Measurements from ENCODE around the gene MCC.
A peak's percentile ranks its signal among the peaks of the same experiment; 100 is the strongest.

The MCC gene

DNA sequence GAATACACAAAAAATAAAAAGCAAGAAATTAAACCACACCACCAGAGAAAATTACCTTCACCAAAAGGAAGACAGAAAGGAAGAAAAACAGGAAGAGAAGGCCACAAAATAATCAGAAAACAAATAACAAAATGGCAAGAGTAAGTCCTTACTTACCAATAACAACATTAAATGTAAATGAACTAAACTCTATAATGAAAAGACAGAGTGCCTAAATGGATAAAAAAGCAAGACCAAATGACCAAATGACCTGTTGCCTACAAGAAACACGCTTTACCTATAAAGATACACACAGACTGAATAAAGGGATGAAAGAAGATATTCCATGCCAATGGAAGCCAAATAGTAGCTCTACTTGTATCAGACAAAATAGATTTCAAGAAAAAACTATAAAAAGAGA is 140.7 kb downstream of the MCC start:
- H4K5ac ChIP-seq (ENCODE audit: low read length): no peak overlapping the region
- no peak overlapping the region for H3K23ac ChIP-seq (ENCODE audit: low read length)
- no peak overlapping the region for H3K4ac ChIP-seq (ENCODE audit: low read depth, low read length)
- H2BK15ac ChIP-seq (replicated peaks; ENCODE audit: low read depth): no peak overlapping the region
- no peaks in the 10 kb centered on the region for H3K4me1 ChIP-seq (ENCODE audit: control insufficient read depth, low read depth, low read length)
- H2BK120ac ChIP-seq (ENCODE audit: low read depth, low read length): no peak overlapping the region
- no peaks in the 10 kb centered on the region for H3K27me3 ChIP-seq (ENCODE audit: insufficient read depth, low read length, poor library complexity)
- no peak overlapping the region for H3K9ac ChIP-seq (ENCODE audit: low read length)
- H3K27ac ChIP-seq (ENCODE audit: low read depth, low read length): no peak overlapping the region
- no peaks in the 10 kb centered on the region for H3K79me2 ChIP-seq (ENCODE audit: control insufficient read depth, insufficient read depth, low read length)
- H3K79me1 ChIP-seq (ENCODE audit: low read length): no peaks in the 10 kb centered on the region
- H3K18ac ChIP-seq (ENCODE audit: low read length): no peak overlapping the region
- no CpG with 5 or more reads among the region's 1 CpG for WGBS (ENCODE audit: extremely low coverage, insufficient coverage, low lambda C conversion rate)
- no peak overlapping the region for H3K4me3 ChIP-seq (ENCODE audit: low read length)
- no peak overlapping the region for H4K8ac ChIP-seq (ENCODE audit: low read depth, low read length)
- H2BK5ac ChIP-seq (ENCODE audit: low read length): no peak overlapping the region
- no peak overlapping the region for H3K56ac ChIP-seq (ENCODE audit: low read length)
- H3K36me3 ChIP-seq (ENCODE audit: control insufficient read depth, insufficient read depth, low read length): no peaks in the 10 kb centered on the region
- DNase-seq: no peak
- no peak overlapping the region for H2AK5ac ChIP-seq (ENCODE audit: low read length)
- no peak overlapping the region for H3K4me2 ChIP-seq (ENCODE audit: low read length)

- Histone ChIP-seq H3K18ac (ENCODE audit: low read length) (no peak overlapping the region), H3K27ac (ENCODE audit: low read depth, low read length) (no peak overlapping the region), H3K79me1 (ENCODE audit: low read length) (no peaks in the 10 kb centered on the region), H3K9ac (ENCODE audit: low read length) (no peak overlapping the region), H2BK120ac (ENCODE audit: low read depth, low read length) (no peak overlapping the region), H3K4me1 (ENCODE audit: control insufficient read depth, low read depth, low read length) (no peaks in the 10 kb centered on the region), H2AK5ac (ENCODE audit: low read length) (no peak overlapping the region), H3K27me3 (ENCODE audit: insufficient read depth, low read length, poor library complexity) (no peaks in the 10 kb centered on the region), H3K56ac (ENCODE audit: low read length) (no peak overlapping the region), H4K5ac (ENCODE audit: low read length) (no peak overlapping the region), H4K8ac (ENCODE audit: low read depth, low read length) (no peak overlapping the region), H3K79me2 (ENCODE audit: control insufficient read depth, insufficient read depth, low read length) (no peaks in the 10 kb centered on the region), H3K23ac (ENCODE audit: low read length) (no peak overlapping the region), H3K4me2 (ENCODE audit: low read length) (no peak overlapping the region), H3K36me3 (ENCODE audit: control insufficient read depth, insufficient read depth, low read length) (no peaks in the 10 kb centered on the region), H2BK15ac (replicated peaks; ENCODE audit: low read depth) (no peak overlapping the region), H3K4ac (ENCODE audit: low read depth, low read length) (no peak overlapping the region), H3K4me3 (ENCODE audit: low read length) (no peak overlapping the region), H2BK5ac (ENCODE audit: low read length) (no peak overlapping the region)
- no peak for DNase-seq
- no CpG with 5 or more reads among the region's 5 CpGs for WGBS (ENCODE audit: extremely low coverage, insufficient coverage, low lambda C conversion rate)
Observed at GRCh38 chr5:113344973-113345940, 143.0 kb downstream of the MCC start.

GRCh38 chr5:113343343-113343742 is 144.9 kb downstream of the MCC start:
- H3K27me3 ChIP-seq (ENCODE audit: insufficient read depth, low read length, poor library complexity): no peaks in the 10 kb centered on the region
- no peak overlapping the region for H2BK15ac ChIP-seq (replicated peaks; ENCODE audit: low read depth)
- no CpG with 5 or more reads among the region's 3 CpGs for WGBS (ENCODE audit: extremely low coverage, insufficient coverage, low lambda C conversion rate)
- no peaks in the 10 kb centered on the region for H3K4me1 ChIP-seq (ENCODE audit: control insufficient read depth, low read depth, low read length)
- H3K4ac ChIP-seq (ENCODE audit: low read depth, low read length): no peak overlapping the region
- no peak overlapping the region for H3K18ac ChIP-seq (ENCODE audit: low read length)
- no peak overlapping the region for H3K23ac ChIP-seq (ENCODE audit: low read length)
- no peak overlapping the region for H3K56ac ChIP-seq (ENCODE audit: low read length)
- no peak overlapping the region for H4K8ac ChIP-seq (ENCODE audit: low read depth, low read length)
- H2BK5ac ChIP-seq (ENCODE audit: low read length): no peak overlapping the region
- no peak for DNase-seq
- no peak overlapping the region for H3K4me3 ChIP-seq (ENCODE audit: low read length)
- H2AK5ac ChIP-seq (ENCODE audit: low read length): no peak overlapping the region
- no peak overlapping the region for H3K4me2 ChIP-seq (ENCODE audit: low read length)
- no peak overlapping the region for H4K5ac ChIP-seq (ENCODE audit: low read length)
- no peak overlapping the region for H3K27ac ChIP-seq (ENCODE audit: low read depth, low read length)
- H3K79me2 ChIP-seq (ENCODE audit: control insufficient read depth, insufficient read depth, low read length): no peaks in the 10 kb centered on the region
- H3K36me3 ChIP-seq (ENCODE audit: control insufficient read depth, insufficient read depth, low read length): no peaks in the 10 kb centered on the region
- H3K9ac ChIP-seq (ENCODE audit: low read length): no peak overlapping the region
- H2BK120ac ChIP-seq (ENCODE audit: low read depth, low read length): no peak overlapping the region
- no peaks in the 10 kb centered on the region for H3K79me1 ChIP-seq (ENCODE audit: low read length)

DNA sequence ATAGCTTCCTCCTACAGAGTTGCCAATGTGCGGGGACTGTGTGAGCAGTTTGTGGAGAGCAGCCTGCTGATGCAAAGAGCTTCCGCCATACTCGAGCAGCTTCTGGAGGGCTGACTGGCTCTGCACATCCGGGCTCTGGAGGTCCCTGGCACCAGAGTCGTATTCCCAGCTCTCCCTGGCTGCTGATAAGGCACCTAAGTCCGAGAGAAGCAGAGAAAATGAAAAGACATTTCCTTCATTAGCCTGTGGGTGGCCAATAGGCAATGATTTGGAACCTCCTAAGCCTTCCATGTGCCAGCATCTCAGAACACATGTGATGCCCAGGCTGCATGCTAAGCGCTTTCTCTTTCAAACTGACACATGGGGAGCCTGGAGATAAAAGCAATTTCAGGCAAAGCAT is 147.7 kb downstream of the MCC start:
- no CpG with 5 or more reads among the region's 7 CpGs for WGBS (ENCODE audit: extremely low coverage, insufficient coverage, low lambda C conversion rate)
- Histone ChIP-seq H3K27ac (ENCODE audit: low read depth, low read length) (no peak overlapping the region), H3K79me1 (ENCODE audit: low read length) (no peaks in the 10 kb centered on the region), H2AK5ac (ENCODE audit: low read length) (no peak overlapping the region), H3K56ac (ENCODE audit: low read length) (no peak overlapping the region), H3K79me2 (ENCODE audit: control insufficient read depth, insufficient read depth, low read length) (no peaks in the 10 kb centered on the region), H2BK5ac (ENCODE audit: low read length) (no peak overlapping the region), H3K23ac (ENCODE audit: low read length) (no peak overlapping the region), H3K9ac (ENCODE audit: low read length) (no peak overlapping the region), H3K4me2 (ENCODE audit: low read length) (no peak overlapping the region), H3K4me3 (ENCODE audit: low read length) (no peak overlapping the region), H2BK120ac (ENCODE audit: low read depth, low read length) (no peak overlapping the region), H4K5ac (ENCODE audit: low read length) (no peak overlapping the region), H3K27me3 (ENCODE audit: insufficient read depth, low read length, poor library complexity) (no peaks in the 10 kb centered on the region), H4K8ac (ENCODE audit: low read depth, low read length) (no peak overlapping the region), H2BK15ac (replicated peaks; ENCODE audit: low read depth) (no peak overlapping the region), H3K4me1 (ENCODE audit: control insufficient read depth, low read depth, low read length) (no peaks in the 10 kb centered on the region), H3K18ac (ENCODE audit: low read length) (no peak overlapping the region), H3K4ac (ENCODE audit: low read depth, low read length) (no peak overlapping the region), H3K36me3 (ENCODE audit: control insufficient read depth, insufficient read depth, low read length) (no peaks in the 10 kb centered on the region)
- DNase-seq: peak; percentile 54

GRCh38 chr5:113338628-113339027 is 149.6 kb downstream of the MCC start:
- Histone ChIP-seq H3K9ac (ENCODE audit: low read length) (no peak overlapping the region), H3K4me2 (ENCODE audit: low read length) (no peak overlapping the region), H3K4me3 (ENCODE audit: low read length) (no peak overlapping the region), H3K27me3 (ENCODE audit: insufficient read depth, low read length, poor library complexity) (no peaks in the 10 kb centered on the region), H4K5ac (ENCODE audit: low read length) (no peak overlapping the region), H3K36me3 (ENCODE audit: control insufficient read depth, insufficient read depth, low read length) (no peaks in the 10 kb centered on the region), H2BK120ac (ENCODE audit: low read depth, low read length) (no peak overlapping the region), H3K4me1 (ENCODE audit: control insufficient read depth, low read depth, low read length) (no peaks in the 10 kb centered on the region), H3K79me2 (ENCODE audit: control insufficient read depth, insufficient read depth, low read length) (no peaks in the 10 kb centered on the region), H3K79me1 (ENCODE audit: low read length) (no peaks in the 10 kb centered on the region), H2BK15ac (replicated peaks; ENCODE audit: low read depth) (no peak overlapping the region), H2BK5ac (ENCODE audit: low read length) (no peak overlapping the region), H3K18ac (ENCODE audit: low read length) (no peak overlapping the region), H3K56ac (ENCODE audit: low read length) (no peak overlapping the region), H2AK5ac (ENCODE audit: low read length) (no peak overlapping the region), H3K23ac (ENCODE audit: low read length) (no peak overlapping the region), H4K8ac (ENCODE audit: low read depth, low read length) (no peak overlapping the region), H3K4ac (ENCODE audit: low read depth, low read length) (no peak overlapping the region), H3K27ac (ENCODE audit: low read depth, low read length) (no peak overlapping the region)
- WGBS (ENCODE audit: extremely low coverage, insufficient coverage, low lambda C conversion rate): no CpG with 5 or more reads among the region's 3 CpGs
- no peak for DNase-seq

Data from mesendoderm (in vitro differentiated cells).